H1 (cell line): ENCODE results near the gene PEX16. TPM values are rescaled to one million over a fixed set of nuclear protein-coding genes. Genes with fewer than 3 reads are reported as not detected.
A peak's percentile ranks its signal among the peaks of the same experiment; 100 is the strongest.

Experiments
- JUN ChIP-seq: IDR thresholded peaks from 2 replicates; pipeline ENCODE4 v1.6.1; 2011; ENCODE audit warnings: low read depth, mild to moderate bottlenecking, improper control_type of control experiment, low read length
- KDM4A ChIP-seq: IDR thresholded peaks from one replicate; pipeline ENCODE4 v1.7.1; 2012; ENCODE audit warnings: low read depth, mild to moderate bottlenecking, moderate library complexity, low read length, inconsistent platforms; ENCODE audit not compliant: severe bottlenecking
- RXRA ChIP-seq: IDR thresholded peaks from 2 replicates; pipeline ENCODE4 v1.6.1; 2011; ENCODE audit warnings: low read depth, mild to moderate bottlenecking, low read length, moderate library complexity; ENCODE audit not compliant: insufficient read depth
- TEAD4 ChIP-seq: IDR thresholded peaks from 2 replicates; pipeline ENCODE4 v1.6.1; 2012; ENCODE audit warnings: low read depth, low read length, inconsistent platforms, mixed read lengths
- ZNF274 ChIP-seq: IDR thresholded peaks from 2 replicates; pipeline ENCODE4 v1.7.0; 2012; ENCODE audit warnings: low read length, borderline replicate concordance; ENCODE audit errors: extremely low read depth
- polyA plus RNA-seq, 7 experiments: library from polyadenylated mRNA; depleted of rRNA in 3 of 7; stranded (reverse) in 5 of 7; unstranded in 2 of 7; fragments of >200 nt in 5 of 7; fragments of 200-250 nt in 2 of 7; gene quantifications; 1 replicate in 5 of 7; 2 replicates in 1 of 7; 4 replicates in 1 of 7; pipeline versions ENCODE4 v1.2.1 to v1.2.3, GENCODE V29; 2011 to 2013; ENCODE audit warnings: missing spikeins in 2 of 7, mixed read lengths in 2 of 7
- total RNA-seq: library from RNA; stranded (reverse); fragmentation: NEBNext Ultra II Directional; extraction: Animal tissue kit (Norgen Biotek cat#: 25700); gene quantifications from 2 replicates; pipeline ENCODE4 v1.2.1, GENCODE V29; 2021

PEX16 gene
- total and polyA plus RNA-seq, 2 of the 8 experiments (the other 6 are each of a cell fraction or from before 2014, with no cell fraction given), result 29.2 to 36.0 TPM

DNA sequence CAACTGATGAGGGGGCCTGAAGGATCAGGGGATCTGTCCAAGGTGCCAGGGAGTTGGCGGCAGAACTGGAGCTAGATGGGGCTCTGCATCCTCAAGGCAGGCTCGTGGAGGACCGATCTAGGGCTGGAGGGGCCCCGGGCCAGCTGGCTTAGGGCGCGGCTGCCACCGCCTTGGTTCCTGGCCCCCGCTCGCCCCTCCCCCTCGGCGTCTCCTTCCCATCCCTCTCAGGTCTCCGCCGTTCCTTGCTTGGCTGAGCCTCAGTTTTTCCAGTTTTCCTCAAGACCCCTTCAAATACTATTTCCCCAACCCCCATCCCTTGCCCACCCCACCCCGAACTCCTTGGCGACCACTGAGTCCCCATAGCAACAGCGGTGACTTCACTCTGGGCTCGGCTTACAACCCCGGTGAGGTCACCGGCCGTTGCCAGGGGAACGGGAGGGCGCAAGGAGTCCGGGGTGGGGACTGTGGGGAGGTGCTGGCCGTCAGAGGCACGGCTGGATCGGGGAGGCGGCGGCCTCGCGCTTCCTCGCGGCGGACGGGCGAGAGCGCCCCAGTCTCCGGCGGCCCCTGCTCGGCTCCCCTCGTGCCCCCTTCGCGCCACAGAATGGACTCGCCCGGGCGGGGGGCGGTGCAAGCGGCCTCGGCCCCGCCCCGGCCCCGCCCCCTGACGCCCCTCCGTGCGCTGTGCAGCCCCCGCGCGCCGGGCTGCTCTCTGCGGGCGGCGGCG is 18.1 kb downstream of the PEX16 start (continued):
- TF ChIP-seq KDM4A, result peak; percentile 53
- no peak for TF ChIP-seq TEAD4
- no peak for TF ChIP-seq RXRA
- TF ChIP-seq JUN, result peak; percentile 92
- no peak for TF ChIP-seq ZNF274
- TF ChIP-seq, all 59 proteins: peak for 18
